HG02973 (cell line): ENCODE data around the gene OBP2B.
"Not testable (repeated sequence)": the region's sequence is repeated elsewhere in the genome, so short reads cannot be mapped to it uniquely, and the experiment has no call there.

ENCODE experiments used
- ATAC-seq: cut with Tn5 transposase; IDR thresholded peaks from one replicate; pipeline ENCODE4 v1.9.1; 2021; ENCODE audit warnings: moderate library complexity; ENCODE audit not compliant: unreplicated experiment

The OBP2B gene

GRCh38 chr9:133238851-133239532 is 29.9 kb upstream of the OBP2B start:
- no peak for ATAC-seq

- ATAC-seq = no peak
Measured at GRCh38 chr9:133238272-133238850, 29.3 kb upstream of the OBP2B start.

GRCh38 chr9:133237035-133237731 is 28.1 kb upstream of the OBP2B start:
- ATAC-seq = no peak

- ATAC-seq = not testable (repeated sequence)
Measured at GRCh38 chr9:133236291-133237034, 27.4 kb upstream of the OBP2B start.

GRCh38 chr9:133235549-133236222 is 26.6 kb upstream of the OBP2B start:
- ATAC-seq = no peak

GRCh38 chr9:133234577-133235322 is 25.7 kb upstream of the OBP2B start:
- ATAC-seq = no peak

GRCh38 chr9:133233681-133234432 is 24.8 kb upstream of the OBP2B start:
- no peak for ATAC-seq

- ATAC-seq = not testable (repeated sequence)
Measured at GRCh38 chr9:133231934-133232568, 23.0 kb upstream of the OBP2B start.

GRCh38 chr9:133230514-133230913 is 21.5 kb upstream of the OBP2B start:
- not testable (repeated sequence) for ATAC-seq

- no peak for ATAC-seq
Measured at GRCh38 chr9:133230093-133230492, 21.0 kb upstream of the OBP2B start.

GRCh38 chr9:133228474-133229193 is 19.6 kb upstream of the OBP2B start:
- ATAC-seq = not testable (repeated sequence)

- not testable (repeated sequence) for ATAC-seq
Measured at GRCh38 chr9:133227996-133228395, 18.9 kb upstream of the OBP2B start.

- no peak for ATAC-seq
Measured at GRCh38 chr9:133227242-133227860, 18.3 kb upstream of the OBP2B start.

- ATAC-seq = no peak
Measured at GRCh38 chr9:133226219-133227171, 17.4 kb upstream of the OBP2B start.

- no peak for ATAC-seq
Measured at GRCh38 chr9:133225171-133226011, 16.3 kb upstream of the OBP2B start.

- no peak for ATAC-seq
Measured at GRCh38 chr9:133224762-133225161, 15.7 kb upstream of the OBP2B start.
